Thyroid gland (tissue), 4 donors: ENCODE data around the gene STX16. TPM values are rescaled to one million over a fixed set of nuclear protein-coding genes. Genes with fewer than 3 reads are reported as not detected.

Experiments
- DNase-seq, 2 donors: peaks; one replicate each; pipeline ENCODE4 v3.0.0-alpha.2; 2019
- H3K27ac ChIP-seq, 3 donors: fragments of 200-600 bp; sonication (generic); 1 replicate in 2 of 3; 2 replicates in 1 of 3; pipeline ENCODE4 v1.5.1; 2016 to 2019; ENCODE audit warnings: mild to moderate bottlenecking in 1 of 3, moderate library complexity in 1 of 3
- H3K27me3 ChIP-seq: fragments of 200-600 bp; sonication (generic); one replicate; pipeline ENCODE4 v1.5.1; 2019
- H3K36me3 ChIP-seq, 2 donors: fragments of 200-600 bp; sonication (generic); one replicate each; pipeline ENCODE4 v1.5.1; 2016 to 2019
- H3K4me1 ChIP-seq, 2 donors: fragments of 200-600 bp; sonication (generic); one replicate each; pipeline ENCODE4 v1.5.1; 2017 to 2019
- H3K4me3 ChIP-seq, 3 donors: fragments of 200-600 bp; sonication (generic); replicated peaks in 1 of 3; 1 replicate in 2 of 3; 2 replicates in 1 of 3; pipeline ENCODE4 v1.5.1; 2016; ENCODE audit warnings: mild to moderate bottlenecking in 1 of 3
- H3K9me3 ChIP-seq: fragments of 200-600 bp; sonication (generic); one replicate; pipeline ENCODE4 v1.5.1; 2017
- POLR2A ChIP-seq, 2 donors: fragments of 450-650 bp; IDR thresholded peaks; one replicate each; pipeline ENCODE4 v1.6.1; 2017; ENCODE audit warnings: antibody characterized with exemption in 2 of 2, mild to moderate bottlenecking in 2 of 2, moderate library complexity in 1 of 2
- WGBS, 2 donors: methylation state at CpG; one replicate each; pipeline ENCODE4 v1.1.5; 2017; 5-methylcytosine and 5-hydroxymethylcytosine counted together
- intact Hi-C: fragments of 100-400 bp; cut with DNase I; formaldehyde crosslinking; loops from one replicate; pipeline ENCODE4 v1.15.1; 2023
- total RNA-seq, 4 donors: library from RNA; depleted of rRNA; stranded (reverse); fragments of >200 nt; gene quantifications; one replicate each; pipeline ENCODE4 v1.2.3, GENCODE V29; 2016
- TF ChIP-seq, protein P1 (sequence below), 6 experiments: fragments of 200-600 bp in 3 of 6; fragments of 450-650 bp in 3 of 6; sonication (generic) in 3 of 6; IDR thresholded peaks; one replicate each; pipeline ENCODE4 v1.5.1; 2016 to 2019; ENCODE audit warnings: antibody characterized with exemption in 6 of 6, mild to moderate bottlenecking in 2 of 6, inconsistent platforms in 1 of 6, moderate library complexity in 1 of 6

Gene STX16
- total RNA-seq, 4 donors from 2014 or later: 42.5 to 59.1 (median 53.0) TPM

DNA sequence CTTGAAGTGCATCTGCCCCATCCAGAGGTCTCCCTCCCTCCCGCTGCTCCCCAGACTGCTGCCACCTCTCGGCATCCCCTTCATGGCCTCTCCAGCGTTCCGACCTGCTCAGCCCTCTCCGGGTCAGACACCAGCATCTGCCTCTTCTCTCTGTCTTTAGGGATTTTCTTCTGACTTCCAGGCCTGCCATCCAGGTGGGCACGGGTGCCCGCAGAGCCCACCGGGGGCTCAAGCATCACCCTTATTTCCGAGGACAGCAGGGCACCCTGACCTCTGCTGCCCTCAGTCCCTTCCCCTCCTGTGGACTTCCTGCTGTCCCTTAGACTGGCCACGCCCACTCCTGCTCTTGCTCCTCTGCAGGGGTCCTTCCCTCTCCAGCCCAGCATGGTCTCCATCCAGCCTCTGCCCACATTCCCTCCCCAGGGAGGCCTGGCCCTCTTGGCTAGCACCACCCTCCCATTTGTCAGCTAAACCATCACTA is 44.9 kb downstream of the STX16 start:
- Histone ChIP-seq H3K4me3 (no peak overlapping the region), H3K27me3 (no peaks in the 10 kb centered on the region), H3K4me1 (peaks cover 9 to 25% of the 10 kb centered on the region in 2 donors), H3K9me3 (no peaks in the 10 kb centered on the region), H3K27ac (no peak overlapping the region), H3K36me3 (peaks cover 46 to 47% of the 10 kb centered on the region in 2 donors)
- no peak for TF ChIP-seq POLR2A (IDR thresholded peaks at IDR 0.05)
- TF ChIP-seq, protein P1, sequence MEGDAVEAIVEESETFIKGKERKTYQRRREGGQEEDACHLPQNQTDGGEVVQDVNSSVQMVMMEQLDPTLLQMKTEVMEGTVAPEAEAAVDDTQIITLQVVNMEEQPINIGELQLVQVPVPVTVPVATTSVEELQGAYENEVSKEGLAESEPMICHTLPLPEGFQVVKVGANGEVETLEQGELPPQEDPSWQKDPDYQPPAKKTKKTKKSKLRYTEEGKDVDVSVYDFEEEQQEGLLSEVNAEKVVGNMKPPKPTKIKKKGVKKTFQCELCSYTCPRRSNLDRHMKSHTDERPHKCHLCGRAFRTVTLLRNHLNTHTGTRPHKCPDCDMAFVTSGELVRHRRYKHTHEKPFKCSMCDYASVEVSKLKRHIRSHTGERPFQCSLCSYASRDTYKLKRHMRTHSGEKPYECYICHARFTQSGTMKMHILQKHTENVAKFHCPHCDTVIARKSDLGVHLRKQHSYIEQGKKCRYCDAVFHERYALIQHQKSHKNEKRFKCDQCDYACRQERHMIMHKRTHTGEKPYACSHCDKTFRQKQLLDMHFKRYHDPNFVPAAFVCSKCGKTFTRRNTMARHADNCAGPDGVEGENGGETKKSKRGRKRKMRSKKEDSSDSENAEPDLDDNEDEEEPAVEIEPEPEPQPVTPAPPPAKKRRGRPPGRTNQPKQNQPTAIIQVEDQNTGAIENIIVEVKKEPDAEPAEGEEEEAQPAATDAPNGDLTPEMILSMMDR (IDR thresholded peaks at IDR 0.05): no peak
- DNase-seq: no peak
- WGBS, 2 donors: 88 to 89% methylated on average over 9 to 10 of the region's 10 CpGs
- intact Hi-C loops: no loop called here

DNA sequence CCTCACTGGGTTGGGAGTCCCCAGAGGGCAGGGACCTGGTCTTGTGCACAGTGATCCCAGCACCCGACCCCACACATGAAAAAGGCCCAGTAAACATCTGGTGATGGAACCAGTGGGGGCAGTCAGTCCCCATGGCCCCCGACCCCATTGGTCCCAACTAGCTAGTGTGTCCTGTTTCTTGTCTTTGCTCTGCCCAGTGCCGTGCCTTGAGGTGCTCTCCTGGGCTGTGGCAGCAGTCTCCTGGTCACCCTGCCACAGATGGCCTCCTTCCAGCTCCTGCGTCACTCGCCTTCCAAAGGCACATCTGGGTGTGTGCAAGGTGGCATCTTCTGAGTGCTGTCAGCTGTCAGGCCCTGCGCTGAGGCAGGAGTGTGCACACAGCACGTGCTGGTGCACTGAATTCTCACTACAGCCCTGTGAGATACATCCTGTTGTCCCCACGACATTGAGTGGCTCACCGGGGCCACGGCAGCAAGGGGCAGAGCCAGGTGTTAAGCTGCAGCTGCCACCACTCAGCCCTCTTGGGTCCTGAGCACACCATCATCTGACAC is 45.4 kb downstream of the STX16 start:
- no peak overlapping the region for H3K27ac ChIP-seq
- intact Hi-C loops: no loop called here
- WGBS, 2 donors: 89 to 93% methylated on average over 10 of the region's 10 CpGs
- H3K27me3 ChIP-seq: no peaks in the 10 kb centered on the region
- H3K4me3 ChIP-seq: no peak overlapping the region
- H3K4me1 ChIP-seq: peaks cover 9 to 23% of the 10 kb centered on the region in 2 donors
- peaks cover 47 to 48% of the 10 kb centered on the region in 2 donors for H3K36me3 ChIP-seq
- no peaks in the 10 kb centered on the region for H3K9me3 ChIP-seq
- TF ChIP-seq POLR2A (IDR thresholded peaks at IDR 0.05): no peak
- TF ChIP-seq, protein P1 (IDR thresholded peaks at IDR 0.05): no peak
- DNase-seq: no peak

DNA sequence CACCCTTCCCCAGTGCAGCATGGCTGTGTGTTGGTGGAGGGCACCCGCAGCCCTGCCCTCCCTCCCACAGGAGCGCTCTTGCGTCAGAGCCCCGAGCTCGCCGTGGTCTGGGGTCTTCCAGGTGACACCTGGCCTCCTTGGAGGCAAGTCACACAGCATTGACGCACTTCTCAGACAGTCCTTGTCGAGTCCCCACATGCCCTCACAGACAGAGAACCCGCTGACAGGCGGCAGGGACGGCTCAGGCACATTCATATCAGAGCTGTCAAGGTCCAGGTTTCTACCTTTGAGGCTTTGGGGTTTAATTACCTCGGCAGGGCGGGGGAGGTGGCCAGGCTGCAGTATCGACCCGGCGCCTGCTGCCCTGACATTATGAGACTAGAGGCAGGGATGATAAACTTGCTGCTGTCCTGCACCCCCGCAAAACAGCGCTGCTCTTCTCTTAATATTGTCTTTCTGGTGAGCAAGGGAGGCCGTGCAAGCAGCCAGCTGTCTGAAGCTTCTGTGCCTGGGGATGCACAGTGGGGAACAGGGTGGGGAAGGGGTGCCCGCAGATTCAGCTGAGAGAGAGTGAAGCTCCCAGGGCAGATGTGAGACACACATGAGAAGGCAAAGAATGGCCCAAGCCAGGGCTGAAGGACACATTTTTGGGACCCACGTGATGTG is 46.3 kb downstream of the STX16 start:
- Histone ChIP-seq H3K36me3 (peaks cover 51 to 56% of the 10 kb centered on the region in 2 donors), H3K27ac (no peak overlapping the region), H3K9me3 (no peaks in the 10 kb centered on the region), H3K4me1 (peaks cover 9 to 17% of the 10 kb centered on the region in 2 donors), H3K27me3 (no peaks in the 10 kb centered on the region), H3K4me3 (no peak overlapping the region)
- intact Hi-C loops: no loop called here
- 92% methylated on average over 21 of the region's 21 CpGs for WGBS, 2 donors
- TF ChIP-seq, protein P1 (IDR thresholded peaks at IDR 0.05): no peak
- TF ChIP-seq POLR2A (IDR thresholded peaks at IDR 0.05): no peak
- no peak for DNase-seq

DNA sequence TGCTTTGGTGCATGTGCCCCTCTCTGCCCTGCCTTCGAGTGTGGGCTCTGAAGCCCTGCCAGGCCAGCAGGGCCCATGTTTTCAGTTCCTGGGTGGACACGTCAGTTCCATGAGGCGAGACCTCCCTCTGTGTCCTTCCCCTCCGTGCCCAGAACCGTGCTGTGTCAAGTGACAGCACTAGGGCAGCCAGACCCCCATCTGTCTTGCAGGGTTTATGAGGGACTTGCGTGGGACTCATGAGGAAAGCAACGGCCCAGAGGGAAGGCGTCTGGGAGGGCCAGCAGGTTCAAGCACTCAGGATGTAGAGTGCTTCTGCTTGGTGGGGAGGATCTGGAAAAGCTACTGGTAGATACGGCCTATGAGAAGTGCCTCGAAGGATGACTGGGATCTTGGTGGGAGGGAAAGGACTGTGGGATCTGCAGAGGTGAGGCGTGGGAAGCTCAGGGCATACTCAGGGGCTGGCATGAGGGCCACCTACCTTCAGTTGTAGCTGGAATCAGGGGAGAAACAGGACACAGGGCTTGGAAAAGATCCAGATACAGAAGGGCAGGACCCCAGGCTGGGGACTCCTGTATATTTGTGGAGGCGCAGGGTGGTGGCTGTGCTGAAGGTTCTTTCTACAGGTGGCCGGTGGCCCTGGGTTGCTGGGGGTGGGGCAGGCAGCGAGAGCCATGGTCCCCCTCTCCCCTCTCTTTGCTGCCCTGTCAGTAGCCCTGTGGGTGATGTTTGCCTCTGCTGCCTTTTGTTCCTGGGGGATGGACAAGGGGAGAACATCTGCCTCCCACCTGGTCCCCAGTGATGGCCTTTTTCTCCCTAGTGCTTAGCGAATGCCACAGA is 47.0 kb downstream of the STX16 start:
- WGBS, 2 donors: 93 to 94% methylated on average over 15 of the region's 15 CpGs
- intact Hi-C loops: no loop called here
- Histone ChIP-seq H3K4me3 (no peak overlapping the region), H3K27me3 (no peaks in the 10 kb centered on the region), H3K9me3 (no peaks in the 10 kb centered on the region), H3K36me3 (peaks cover 56 to 63% of the 10 kb centered on the region in 2 donors), H3K27ac (no peak overlapping the region), H3K4me1 (peaks cover 9 to 16% of the 10 kb centered on the region in 2 donors)
- no peak for TF ChIP-seq POLR2A (IDR thresholded peaks at IDR 0.05)
- TF ChIP-seq, protein P1 (IDR thresholded peaks at IDR 0.05): no peak
- no peak for DNase-seq
